Measurements from ENCODE around the gene PGC.

The PGC gene

GRCh38 chr6:41711323-41712038 lies 35.7 kb downstream of the PGC start:
- no peak for DNase-seq

GRCh38 chr6:41709375-41709774 lies 37.8 kb downstream of the PGC start:
- no peak for DNase-seq

- no peak for DNase-seq
These were observed 38.3 kb downstream of the PGC start for GRCh38 chr6:41708856-41709255.

GRCh38 chr6:41707565-41708200 lies 39.5 kb downstream of the PGC start:
- DNase-seq = peak; percentile 49

- no peak for DNase-seq
These were observed 40.2 kb downstream of the PGC start for GRCh38 chr6:41706876-41707564.

- DNase-seq = peak; percentile 68
These were observed 41.0 kb downstream of the PGC start for GRCh38 chr6:41705996-41706835.

- no peak for DNase-seq
These were observed 41.7 kb downstream of the PGC start for GRCh38 chr6:41705311-41705995.

GRCh38 chr6:41704656-41705310 lies 42.4 kb downstream of the PGC start:
- no peak for DNase-seq

GRCh38 chr6:41704028-41704427 lies 43.2 kb downstream of the PGC start:
- no peak for DNase-seq

GRCh38 chr6:41702771-41703494 lies 44.3 kb downstream of the PGC start:
- no peak for DNase-seq

- no peak for DNase-seq
These were observed 45.0 kb downstream of the PGC start for GRCh38 chr6:41702089-41702745.

- no peak for DNase-seq
These were observed 46.5 kb downstream of the PGC start for GRCh38 chr6:41700463-41701347.

GRCh38 chr6:41699063-41699462 lies 48.1 kb downstream of the PGC start:
- DNase-seq = no peak

- DNase-seq = no peak
These were observed 49.1 kb downstream of the PGC start for GRCh38 chr6:41697861-41698781.

GRCh38 chr6:41696788-41697187 lies 50.4 kb downstream of the PGC start:
- no peak for DNase-seq

GRCh38 chr6:41695825-41696224 lies 51.4 kb downstream of the PGC start:
- DNase-seq = no peak

- no peak for DNase-seq
These were observed 52.2 kb downstream of the PGC start for GRCh38 chr6:41694815-41695526.
